H1 (cell line): ENCODE measurements around the gene ITSN1. TPM values are rescaled to one million over a fixed set of nuclear protein-coding genes. Genes with fewer than 3 reads are reported as not detected.

ENCODE experiments used
- BRCA1 ChIP-seq: IDR thresholded peaks from 2 replicates; pipeline ENCODE4 v1.6.1; 2012; ENCODE audit warnings: low read depth, low read length, improper control_type of control experiment
- CREB1 ChIP-seq: IDR thresholded peaks from 2 replicates; pipeline ENCODE4 v1.6.1; 2012; ENCODE audit warnings: inconsistent platforms
- MAFK ChIP-seq: IDR thresholded peaks from 2 replicates; pipeline ENCODE4 v1.6.1; 2012; ENCODE audit warnings: low read depth, mild to moderate bottlenecking, improper control_type of control experiment, low read length
- NRF1 ChIP-seq: IDR thresholded peaks from 2 replicates; pipeline ENCODE4 v1.6.1; 2011; ENCODE audit warnings: mild to moderate bottlenecking, low read depth, low read length, improper control_type of control experiment
- SIN3A ChIP-seq, 2 experiments: IDR thresholded peaks in 1 of 2; conservative IDR thresholded peaks in 1 of 2; 2 replicates each; pipeline ENCODE4 v1.6.1; 2011 to 2012; ENCODE audit warnings: low read length in 2 of 2, improper control_type of control experiment in 1 of 2, low read depth in 1 of 2, mild to moderate bottlenecking in 1 of 2
- polyA plus RNA-seq, 7 experiments: library from polyadenylated mRNA; depleted of rRNA in 3 of 7; stranded (reverse) in 5 of 7; unstranded in 2 of 7; fragments of >200 nt in 5 of 7; fragments of 200-250 nt in 2 of 7; gene quantifications; 1 replicate in 5 of 7; 2 replicates in 1 of 7; 4 replicates in 1 of 7; pipeline versions ENCODE4 v1.2.1 to v1.2.3, GENCODE V29; 2011 to 2013; ENCODE audit warnings: missing spikeins in 2 of 7, mixed read lengths in 2 of 7
- total RNA-seq: library from RNA; stranded (reverse); fragmentation: NEBNext Ultra II Directional; extraction: Animal tissue kit (Norgen Biotek cat#: 25700); gene quantifications from 2 replicates; pipeline ENCODE4 v1.2.1, GENCODE V29; 2021
- TF ChIP-seq, protein P1 (sequence below): IDR thresholded peaks from 2 replicates; pipeline ENCODE4 v1.6.1; 2012; ENCODE audit warnings: inconsistent platforms

Gene ITSN1
- total and polyA plus RNA-seq, 2 of the 8 experiments (the other 6 are each of a cell fraction or from before 2014, with no cell fraction given): 60.8 to 78.1 TPM

DNA sequence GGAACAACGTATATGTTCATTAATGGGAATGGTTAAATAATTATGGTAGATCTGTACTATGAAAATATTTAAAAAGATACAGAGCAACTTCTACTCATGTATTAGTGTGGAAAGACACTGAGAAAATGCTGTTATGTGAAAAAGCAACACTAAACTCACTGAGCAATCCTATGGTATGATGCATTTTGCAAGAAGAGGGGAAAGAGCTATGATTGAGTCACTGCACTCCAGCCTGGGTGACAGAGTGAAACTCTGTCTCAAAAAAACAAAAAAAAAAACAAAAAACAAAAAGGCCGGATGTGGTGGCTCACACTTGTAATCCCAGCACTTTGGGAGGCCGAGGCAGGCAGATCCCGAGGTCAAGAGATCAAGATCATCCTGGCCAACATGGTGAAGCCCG is 228.9 kb downstream of the ITSN1 start (continued):
- no peak for TF ChIP-seq NRF1
- TF ChIP-seq SIN3A (conservative IDR thresholded peaks at IDR 0.05 in 1 of 2, IDR thresholded peaks at IDR 0.05 in 1 of 2; ENCODE audit: low read depth in 1 of 2, low read length in 2 of 2): no peak
- TF ChIP-seq BRCA1: no peak
- TF ChIP-seq, protein P1, sequence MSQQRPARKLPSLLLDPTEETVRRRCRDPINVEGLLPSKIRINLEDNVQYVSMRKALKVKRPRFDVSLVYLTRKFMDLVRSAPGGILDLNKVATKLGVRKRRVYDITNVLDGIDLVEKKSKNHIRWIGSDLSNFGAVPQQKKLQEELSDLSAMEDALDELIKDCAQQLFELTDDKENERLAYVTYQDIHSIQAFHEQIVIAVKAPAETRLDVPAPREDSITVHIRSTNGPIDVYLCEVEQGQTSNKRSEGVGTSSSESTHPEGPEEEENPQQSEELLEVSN: no peak
- TF ChIP-seq CREB1: no peak
- no peak for TF ChIP-seq MAFK
- TF ChIP-seq, all 59 proteins: peak for 0
